ENCODE data around the gene MBTD1.

- TF ChIP-seq CTCF (IDR thresholded peaks at IDR 0.05) (no peak), POLR2A (IDR thresholded peaks at IDR 0.05) (no peak)
These were observed 15.5 kb upstream of the MBTD1 start for GRCh38 chr17:51275381-51275780.
